NCI-H1417 treated with DMSO at 0.1 percent for 48 hours (cell line): ENCODE measurements around the gene RASAL2.
A peak's percentile ranks its signal among the peaks of the same experiment; 100 is the strongest.
"Not testable (repeated sequence)": the region's sequence is repeated elsewhere in the genome, so short reads cannot be mapped to it uniquely, and the experiment has no call there.

Experiments used
- DNase-seq: peaks from one replicate; lab custom pipeline; 2025; lab: John Stamatoyannopoulos, UW

The RASAL2 gene

DNA sequence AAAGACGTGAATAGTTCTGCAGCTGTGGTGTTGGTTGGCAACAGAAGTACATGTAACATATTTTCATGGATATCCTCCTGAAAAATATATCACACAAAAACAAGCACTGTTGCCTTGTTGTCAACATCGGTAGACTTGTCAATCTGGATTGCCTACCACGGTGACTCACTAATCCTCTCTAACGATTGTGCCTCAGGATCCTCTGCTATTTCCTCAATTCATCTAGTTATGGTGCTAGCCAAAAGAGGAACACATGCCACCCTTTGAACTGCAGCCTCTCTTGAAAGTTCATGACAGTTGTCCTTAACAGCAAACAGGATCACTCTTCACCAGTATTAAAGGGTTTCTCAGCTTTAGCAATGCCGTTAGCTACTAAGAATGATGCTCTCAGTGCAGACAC lies 25.7 kb downstream of the RASAL2 start:
- no peak for DNase-seq

DNA sequence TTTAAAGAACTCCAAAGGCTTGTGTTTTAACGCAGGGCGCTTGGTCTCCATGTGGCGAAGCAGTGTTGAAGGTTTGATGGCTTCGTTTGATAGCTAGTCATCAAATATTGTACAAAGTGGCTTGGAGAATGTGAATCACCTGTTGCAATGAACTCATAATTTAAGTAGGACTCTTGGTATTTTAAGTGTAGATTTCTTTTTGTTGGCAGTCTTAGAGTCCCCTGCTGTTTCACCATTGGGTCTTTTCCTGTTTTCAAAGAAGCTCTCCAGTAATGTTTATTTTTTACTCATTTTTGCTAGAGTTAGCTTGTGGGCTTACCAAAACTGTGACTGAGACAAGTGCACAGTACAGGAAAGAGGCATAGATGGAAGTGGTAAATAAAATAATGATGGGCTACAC lies 26.2 kb downstream of the RASAL2 start:
- DNase-seq, result no peak

DNA sequence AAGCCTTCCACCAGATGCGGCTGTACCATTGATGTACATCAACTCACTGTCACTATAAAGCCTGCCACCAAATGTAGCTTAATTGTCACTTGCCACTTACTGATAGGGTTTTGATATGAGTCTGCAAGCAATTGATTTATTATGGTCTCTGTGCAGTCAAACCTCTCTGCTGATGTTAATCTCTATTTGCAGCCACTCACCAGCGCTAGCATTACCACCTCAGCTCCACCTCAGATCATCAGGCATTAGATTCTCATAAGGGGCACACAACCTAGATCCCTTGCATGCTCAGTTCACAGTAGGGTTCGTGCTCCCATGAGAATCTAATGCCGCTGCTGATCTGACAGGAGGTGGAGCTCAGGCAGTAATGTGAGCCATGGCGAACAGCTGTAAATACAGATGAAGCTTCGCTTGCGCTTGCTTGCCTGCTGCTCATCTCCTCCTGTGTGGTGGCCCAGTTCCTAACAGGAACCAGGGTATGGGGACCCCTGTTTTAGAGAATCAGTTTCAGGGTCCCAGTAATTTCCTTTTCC lies 26.7 kb downstream of the RASAL2 start:
- DNase-seq, result not testable (repeated sequence)

DNA sequence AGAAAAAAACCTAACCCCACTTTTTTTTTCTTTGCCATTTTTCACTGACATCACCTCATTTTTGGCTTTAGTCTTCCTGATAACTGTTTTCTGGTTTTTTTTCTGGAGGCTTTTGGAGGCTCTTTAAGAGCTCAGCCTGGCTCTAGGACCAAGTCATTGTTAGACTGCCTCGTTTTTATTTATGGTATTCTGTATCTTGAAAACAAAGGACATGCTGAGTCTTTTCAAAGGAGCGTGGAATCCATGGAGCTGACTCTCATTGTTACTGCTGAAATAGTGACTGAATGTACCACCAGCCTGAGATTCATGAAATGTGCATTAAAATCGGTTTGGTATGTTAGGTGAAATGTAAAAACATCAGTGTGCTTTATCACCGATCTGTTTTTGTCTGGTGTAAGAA lies 28.0 kb downstream of the RASAL2 start:
- DNase-seq, result no peak

DNA sequence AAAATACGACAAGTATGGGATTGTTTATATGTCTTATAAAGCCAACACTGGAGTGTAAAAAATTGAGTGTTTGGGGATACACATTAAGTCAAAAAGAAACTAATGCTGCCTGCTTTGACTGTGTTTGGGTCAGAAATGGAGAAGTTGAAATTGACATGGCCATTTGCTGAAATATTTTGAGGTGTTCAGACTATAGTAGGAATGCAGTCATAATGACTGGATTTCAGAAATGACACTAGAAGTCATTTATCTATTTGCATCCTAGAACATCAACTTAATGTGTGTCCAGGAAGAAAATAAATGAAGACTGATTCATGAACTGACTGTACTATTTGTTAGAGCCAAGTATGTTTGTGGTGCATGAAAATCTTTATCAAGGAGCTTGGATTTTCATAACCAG lies 28.4 kb downstream of the RASAL2 start:
- DNase-seq, result no peak

DNA sequence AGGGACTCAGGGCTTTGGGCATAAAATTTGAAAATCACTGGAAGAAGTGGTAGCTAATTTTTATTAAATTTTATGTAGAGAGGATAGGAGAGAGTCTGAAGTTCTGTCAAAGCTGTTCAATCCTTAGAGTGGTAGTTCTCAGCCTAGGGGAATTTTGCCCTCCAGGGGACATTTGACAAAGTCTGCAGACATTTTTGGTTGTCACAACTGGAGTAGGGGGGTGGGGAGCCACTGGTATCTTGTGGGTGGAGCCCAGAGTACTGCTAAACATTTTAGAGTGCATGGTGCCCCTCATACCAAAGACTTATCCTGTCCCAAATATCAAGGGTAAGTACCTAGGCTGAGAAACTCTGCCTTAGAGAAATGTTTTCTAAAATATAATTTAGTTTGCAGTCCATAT lies 30.2 kb downstream of the RASAL2 start:
- no peak for DNase-seq

DNA sequence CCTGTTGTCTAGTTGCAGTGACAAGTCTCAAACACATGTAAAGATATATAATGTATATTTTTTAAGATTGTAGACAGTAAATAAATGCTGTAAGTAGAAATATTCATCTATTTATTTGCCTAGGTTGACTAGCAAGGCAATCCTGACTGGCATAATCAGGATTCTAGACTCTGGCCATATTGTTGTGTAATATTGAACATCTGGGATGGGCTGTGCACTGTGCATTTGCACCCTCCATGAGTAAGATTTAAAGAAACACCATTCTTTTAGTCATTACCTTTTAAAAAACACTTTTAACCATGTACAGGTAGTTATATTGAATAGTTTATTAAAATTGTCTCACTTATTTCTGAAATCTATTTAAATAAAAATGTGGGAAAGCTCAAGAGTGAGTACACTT lies 32.4 kb downstream of the RASAL2 start:
- DNase-seq, result no peak

DNA sequence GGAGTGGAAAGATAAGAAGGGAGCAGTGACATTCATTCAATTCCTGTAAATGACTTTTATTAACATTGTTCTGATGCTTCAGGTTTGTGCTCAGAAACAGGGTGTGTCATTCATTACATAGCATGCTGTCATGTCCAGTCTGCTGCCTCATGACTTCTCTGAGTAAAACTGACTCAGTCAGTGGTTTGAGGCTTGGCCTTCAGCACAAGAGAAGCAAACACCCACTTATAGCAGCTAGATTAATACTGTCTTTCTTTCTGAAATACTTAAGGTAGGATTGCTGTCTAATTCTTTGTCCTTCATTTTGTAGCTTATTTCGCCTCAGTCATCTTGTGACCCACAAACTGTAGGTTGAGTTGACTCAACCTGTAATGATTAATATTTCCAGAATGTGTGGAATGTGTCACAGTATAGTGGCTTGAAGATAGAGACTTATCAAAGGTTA lies 32.9 kb downstream of the RASAL2 start:
- no peak for DNase-seq

DNA sequence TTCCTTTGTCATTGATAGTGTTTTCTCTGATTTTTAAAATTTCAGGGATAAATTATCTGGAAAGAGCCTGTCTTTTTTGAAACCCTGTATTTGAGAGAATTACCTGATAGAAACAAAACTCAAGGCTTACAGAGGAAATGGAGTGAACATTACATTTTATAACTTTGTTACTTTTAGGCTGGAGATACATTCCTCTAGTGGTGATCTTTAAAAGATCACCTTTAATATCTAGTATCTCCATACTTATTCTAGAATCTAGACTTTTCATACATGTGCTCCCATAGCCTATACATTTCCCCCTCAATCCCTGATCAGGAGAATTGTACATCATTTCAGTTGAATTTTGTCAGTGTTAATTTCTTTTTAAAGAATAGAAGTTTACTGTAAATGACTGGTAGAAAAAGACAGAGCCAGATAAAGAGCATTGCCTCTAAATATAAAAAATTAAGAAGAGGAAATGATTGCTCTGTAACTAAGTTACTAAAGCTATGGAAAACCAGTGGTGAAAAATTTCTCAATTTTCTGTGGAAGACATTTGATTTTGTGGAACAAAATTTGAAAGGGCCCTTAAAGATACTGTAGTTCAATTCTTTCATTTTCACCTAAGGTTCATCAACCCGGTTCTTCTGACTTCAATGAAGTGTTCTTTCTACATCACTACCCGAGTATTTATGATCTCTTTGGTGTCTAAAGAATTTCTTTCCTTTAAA lies 33.7 kb downstream of the RASAL2 start:
- no peak for DNase-seq

DNA sequence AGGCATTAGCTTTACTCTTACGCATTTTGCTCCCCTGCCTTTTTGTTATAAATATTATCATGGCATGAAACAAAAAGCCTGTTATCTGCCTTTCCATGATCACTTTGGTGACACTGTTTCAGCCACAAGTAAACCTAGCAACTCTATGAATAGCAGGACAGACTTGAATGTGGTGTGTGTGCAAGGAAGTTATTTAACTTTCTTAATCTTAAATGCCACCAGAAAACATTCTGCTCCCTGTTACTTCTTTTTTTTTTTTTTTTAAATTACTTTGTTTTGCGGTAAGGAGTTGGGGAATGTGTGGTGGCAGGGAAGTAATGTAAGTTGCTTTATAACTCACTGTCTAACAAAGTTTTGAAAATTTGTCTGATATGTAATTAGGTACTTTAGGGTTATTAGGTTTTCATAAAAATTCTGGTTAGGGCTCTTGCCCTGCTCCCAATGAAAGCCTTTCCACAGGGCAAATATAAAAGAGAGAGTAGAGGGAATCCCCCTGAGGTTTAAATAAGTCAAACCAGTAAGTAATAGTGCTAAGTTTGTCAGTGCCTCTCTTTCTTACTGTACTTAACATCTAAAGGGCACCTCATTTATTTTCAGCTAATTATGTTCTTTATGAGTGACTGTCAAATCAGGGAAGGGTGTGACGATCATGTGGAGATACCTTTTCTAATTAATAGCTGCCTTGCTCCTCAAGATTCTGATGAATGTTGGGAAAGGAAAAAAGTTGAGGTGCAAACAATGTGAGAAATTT lies 39.5 kb downstream of the RASAL2 start:
- no peak for DNase-seq

DNA sequence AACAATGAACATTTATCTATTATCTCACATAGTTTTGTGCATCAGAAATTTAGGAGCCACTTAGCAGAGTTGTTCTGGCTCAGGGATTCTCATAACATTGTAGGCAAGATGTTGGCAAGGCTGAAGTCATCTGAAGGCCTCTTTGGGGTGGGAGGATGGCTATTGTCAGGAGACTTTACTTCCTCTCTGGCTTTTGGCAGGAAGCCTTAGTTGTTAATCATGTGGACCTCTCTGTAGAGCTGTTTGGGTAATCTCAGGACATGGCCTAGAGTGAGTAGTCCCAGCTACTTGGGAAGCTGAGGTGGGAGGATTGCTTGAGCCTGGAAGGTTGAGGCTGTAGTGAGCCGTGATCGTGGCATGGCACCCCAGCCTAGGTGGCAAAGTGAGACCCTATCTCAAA lies 40.2 kb downstream of the RASAL2 start:
- no peak for DNase-seq

DNA sequence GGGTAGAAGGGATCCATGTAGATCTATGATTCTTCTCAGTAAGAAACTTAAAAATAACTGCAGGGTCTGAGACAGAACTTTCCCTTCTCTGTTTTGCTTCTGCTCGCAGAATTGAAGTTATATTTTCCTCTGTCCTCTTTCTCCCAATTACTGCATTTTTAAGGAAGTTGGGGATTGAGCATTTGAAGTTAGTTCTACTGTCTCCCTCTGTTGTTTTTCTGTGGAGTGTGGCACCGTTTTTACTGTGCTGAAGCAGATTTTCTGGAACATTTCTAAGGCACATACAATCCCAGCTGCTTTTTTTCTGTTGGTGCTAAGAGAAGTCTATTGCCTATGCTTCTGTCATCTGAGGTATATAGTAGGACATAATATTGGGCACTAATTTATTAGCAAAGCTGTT lies 43.3 kb downstream of the RASAL2 start:
- DNase-seq, result no peak

DNA sequence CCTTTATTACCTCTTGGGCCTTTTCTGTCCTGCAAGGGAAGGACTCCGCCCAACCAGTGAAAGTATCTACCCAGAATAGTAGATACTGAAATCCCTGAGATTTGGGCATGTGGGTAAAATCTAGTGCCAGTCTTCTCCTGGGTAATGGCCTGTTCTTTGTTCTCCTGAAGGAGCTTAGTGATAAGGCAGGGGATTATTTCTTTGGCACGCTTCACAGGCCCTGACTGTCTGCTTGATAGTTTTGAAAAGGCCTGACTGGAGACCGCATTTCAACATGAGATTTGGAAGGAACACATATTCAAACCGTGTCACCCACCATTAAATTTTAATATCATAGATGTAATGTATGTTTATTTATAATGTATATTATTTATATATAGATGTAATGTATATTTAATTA lies 48.9 kb downstream of the RASAL2 start:
- DNase-seq, result no peak

DNA sequence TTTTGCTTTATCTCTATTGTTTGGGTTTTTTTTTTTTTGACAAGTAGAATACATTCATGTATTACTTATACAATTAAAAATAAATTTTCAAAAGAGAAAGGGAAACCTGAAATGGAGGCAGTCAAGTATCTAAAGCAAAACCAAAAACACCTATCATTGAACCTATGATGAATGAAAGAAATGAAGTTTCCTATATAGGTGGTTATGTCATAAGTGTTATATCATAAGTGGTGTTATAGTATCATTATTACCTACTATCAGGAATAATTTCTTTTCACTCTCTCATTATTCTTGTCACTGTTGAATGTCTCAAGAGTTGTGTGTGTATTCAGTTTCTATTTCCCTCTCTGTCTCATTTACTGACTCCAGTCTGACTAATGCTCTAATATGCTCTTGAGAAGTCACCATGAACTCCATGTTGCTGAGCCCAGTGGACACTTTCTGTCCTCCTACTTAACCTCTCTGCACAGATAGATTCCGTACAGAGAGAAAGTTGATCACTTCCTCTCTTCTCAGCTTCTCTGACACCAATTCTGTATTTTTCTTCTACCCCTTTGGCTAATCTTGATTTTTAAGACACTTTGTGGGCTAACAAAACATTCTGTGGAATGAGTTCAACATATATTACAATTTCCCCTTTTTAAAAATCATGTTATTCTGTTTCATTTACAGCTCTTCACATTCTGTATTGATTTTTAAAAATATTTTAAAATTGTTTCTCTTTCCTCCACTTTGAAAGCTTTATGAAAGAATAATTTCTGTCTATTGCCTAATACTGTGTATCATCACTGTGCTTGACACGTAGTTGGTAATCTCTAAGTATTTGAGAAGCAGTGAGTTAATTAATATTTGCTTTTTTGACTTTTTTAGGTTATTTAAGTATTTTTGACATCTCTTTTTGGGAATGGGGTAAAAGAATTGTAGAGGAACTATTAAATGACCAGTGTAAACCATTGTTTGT lies 50.1 kb downstream of the RASAL2 start:
- DNase-seq, result no peak

DNA sequence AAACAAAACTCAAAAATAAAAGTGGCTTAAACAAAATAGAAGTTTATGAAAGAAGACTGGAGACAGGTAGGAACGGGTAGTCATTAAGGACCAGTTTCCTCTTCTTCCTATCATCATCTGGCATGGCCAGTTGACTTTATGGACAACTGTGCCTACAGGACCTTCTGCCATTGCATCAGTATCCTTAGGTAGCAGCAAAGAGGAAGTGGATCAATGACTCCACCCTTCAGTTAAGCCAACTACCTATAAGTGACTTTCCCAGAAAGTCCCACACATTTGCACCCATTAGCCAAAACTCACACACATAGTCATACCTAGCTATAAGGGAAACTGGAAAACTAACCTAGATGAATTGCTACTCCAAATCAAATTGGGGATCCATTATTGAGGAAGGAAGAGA lies 51.7 kb downstream of the RASAL2 start:
- no peak for DNase-seq

DNA sequence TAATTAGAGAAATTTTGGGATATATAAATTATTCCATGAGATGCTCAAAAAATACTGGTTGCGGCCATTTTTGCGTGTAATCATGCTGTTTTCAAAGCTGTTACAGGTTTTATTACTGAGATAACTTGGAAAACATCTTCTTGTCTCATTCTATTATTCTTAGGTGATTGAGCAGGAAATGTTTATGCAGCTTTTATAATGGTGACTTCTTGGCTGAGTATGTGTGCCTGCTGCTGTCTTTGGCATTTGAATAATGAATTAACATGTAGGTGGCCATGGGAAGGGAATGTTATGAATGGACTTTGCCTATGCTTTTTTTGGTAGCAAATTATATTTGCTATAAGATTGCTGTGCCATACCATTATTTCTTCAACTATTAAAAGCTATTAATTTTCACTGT lies 52.5 kb downstream of the RASAL2 start:
- DNase-seq, result peak; percentile 44

DNA sequence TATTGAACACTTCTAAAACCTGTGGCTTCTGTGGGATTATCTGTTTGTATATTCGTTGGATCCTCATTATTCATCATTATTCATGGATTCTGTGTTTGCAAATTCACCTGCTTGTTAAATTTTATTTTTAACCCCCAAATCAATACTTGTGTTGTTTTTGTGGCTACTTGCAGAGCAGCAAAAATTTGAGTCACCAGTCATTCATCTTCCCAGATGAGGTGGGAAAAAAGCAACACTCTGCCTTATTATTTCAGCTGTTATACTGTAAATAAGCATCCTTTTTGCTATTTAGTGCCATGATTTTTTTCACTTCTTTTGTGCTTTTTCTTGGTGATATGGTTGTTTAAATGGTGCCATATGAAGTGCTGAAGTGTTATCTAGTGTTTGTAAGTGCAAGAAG lies 56.7 kb downstream of the RASAL2 start:
- DNase-seq, result no peak

DNA sequence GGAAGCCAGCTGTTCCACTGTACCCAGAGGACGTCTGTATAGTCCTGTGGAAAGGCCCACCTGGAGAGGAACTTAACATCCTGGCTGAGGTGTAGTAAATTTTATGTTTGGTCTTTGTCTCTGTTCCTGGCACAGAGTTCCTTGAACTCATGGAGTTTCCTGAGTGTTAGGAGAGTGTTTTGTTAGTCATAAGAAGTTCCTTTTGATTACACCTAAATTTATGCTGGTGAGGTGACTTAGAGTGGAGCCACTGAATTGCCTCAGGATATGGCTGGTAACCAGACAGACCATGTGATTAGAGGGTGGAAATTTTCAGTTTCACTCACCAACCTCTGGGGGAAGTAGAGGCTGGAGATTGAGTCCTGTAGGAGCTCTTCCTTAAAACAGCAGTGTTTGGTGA lies 57.9 kb downstream of the RASAL2 start:
- no peak for DNase-seq

DNA sequence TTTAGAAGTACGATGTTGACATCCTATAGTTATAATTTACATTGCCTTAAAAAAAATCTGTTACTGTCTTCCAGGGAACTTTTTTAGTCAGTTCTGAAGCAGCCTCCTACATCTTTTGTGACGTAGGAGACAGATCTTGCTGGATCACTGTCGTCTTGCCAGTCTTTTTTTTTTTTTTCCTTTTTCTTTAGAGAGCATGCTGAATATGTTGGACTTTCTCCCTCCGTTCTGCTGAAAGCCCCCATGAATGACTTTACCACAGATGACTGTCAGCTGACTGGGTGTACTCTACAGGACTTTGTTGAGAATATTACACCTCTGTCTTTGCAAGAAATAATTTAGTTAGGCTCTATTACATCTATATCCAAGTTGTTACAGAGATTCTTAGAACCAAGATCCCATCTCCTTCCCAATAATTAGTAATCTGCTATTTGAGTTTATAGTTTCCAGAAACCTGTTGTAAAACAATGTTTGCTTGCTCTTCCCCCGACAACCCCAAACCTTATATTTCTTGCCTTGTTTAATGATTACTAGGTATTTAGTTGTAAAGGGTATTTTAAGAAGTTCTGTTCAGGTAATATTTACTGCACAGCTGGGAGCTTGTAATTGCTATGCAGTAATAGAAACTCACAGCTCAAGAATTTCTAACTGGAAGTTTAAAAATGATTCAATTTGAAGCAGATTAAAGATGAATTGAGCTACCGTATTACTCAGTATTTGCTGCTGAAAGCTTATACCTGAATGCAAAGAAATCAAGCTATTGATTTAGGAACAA lies 61.8 kb downstream of the RASAL2 start:
- no peak for DNase-seq

DNA sequence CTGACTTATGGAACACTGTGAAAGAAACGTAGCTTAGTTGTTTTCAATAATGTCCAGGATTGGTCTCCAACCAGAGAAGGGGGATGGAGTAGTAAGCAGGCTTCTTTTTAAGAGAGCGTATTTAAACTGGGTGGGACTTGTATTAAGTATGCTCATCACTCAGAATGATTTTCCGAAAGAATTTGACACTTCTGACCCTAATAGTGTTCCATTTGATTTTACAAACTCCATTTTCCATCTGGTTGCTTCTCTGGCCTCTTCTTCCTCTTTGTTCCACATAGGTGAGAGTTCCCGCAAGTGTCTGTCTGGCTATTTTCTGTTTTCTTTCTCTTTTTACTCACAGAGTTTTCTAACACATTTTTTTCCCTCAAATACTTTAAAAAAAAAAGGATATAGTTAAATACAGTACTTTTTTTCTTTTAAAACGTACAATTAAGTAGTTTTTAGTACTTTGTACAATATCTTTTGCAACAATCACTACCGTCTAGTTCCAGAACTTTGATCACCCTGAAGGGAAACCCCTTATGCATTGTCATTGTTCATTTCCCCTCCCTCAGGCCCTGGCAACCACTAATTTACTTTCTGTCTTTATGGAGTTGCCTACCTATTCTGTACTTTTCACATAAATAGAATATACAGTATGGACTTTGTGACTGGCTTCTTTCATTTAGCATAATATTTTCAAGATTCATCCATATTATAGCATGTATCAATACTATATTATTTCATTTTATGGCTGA lies 67.0 kb downstream of the RASAL2 start:
- no peak for DNase-seq

DNA sequence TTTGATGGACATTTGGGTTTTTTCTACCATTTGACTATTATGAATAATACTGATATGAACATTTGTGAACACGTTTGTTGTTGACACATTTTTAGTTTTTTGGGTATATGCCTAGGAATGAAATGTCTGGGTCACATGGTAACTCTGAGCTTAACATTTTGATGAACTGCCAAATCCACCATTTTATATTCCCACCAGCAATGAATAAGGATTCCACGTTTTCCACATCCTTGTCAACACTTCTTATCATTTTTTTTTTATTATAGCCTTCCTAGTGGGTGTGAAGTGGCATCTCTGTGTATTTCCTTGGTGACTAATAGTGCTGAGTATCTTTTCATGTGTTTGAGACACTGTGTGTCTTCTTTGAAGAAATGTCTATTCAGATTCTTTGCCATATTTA lies 67.6 kb downstream of the RASAL2 start:
- DNase-seq, result no peak
